K562 treated with DMSO at 1 percent for 4 hours (cell line): ENCODE results near the gene OR52N1. TPM values are rescaled to one million over a fixed set of nuclear protein-coding genes. Genes with fewer than 3 reads are reported as not detected.

ENCODE experiments used
- total RNA-seq: library from RNA; unstranded; fragments of 300-600 nt; gene quantifications from 2 replicates; pipeline ENCODE4 v1.2.3, GENCODE V29; 2022; ENCODE audit not compliant: insufficient read depth

Gene OR52N1
- not detected in 2 replicates for total RNA-seq

GRCh38 chr11:5791165-5791564 lies at the start of gene OR52N1:
TSS of gene OR52N1 (minus strand) at chr11:5791265. CDS start at chr11:5788816, 2,449 bp downstream.

GRCh38 chr11:5808500-5809121 lies 17.5 kb upstream of the OR52N1 start, which contains the start of gene OR52N2:
TSS of gene OR52N2 (plus strand) at chr11:5808924. CDS start at chr11:5820336, 11,412 bp downstream.

GRCh38 chr11:5783255-5783654 lies 7.8 kb downstream of the OR52N1 start, which contains the start of gene OR52N5:
TSS of gene OR52N5 (minus strand) at chr11:5783355. CDS start at chr11:5778634, 4,721 bp downstream.

GRCh38 chr11:5753943-5754342 lies 37.1 kb downstream of the OR52N1 start, which contains the start of gene OR52N4:
TSS of gene OR52N4 (plus strand) at chr11:5754243. CDS start at chr11:5754741, 498 bp downstream.

Other genes with a start within 250 kb of the OR52N1 start
- not detected in 2 replicates for gene OR52H1, start 242.7 kb downstream of the OR52N1 start, total RNA-seq
- not detected in 2 replicates for gene OR52B6, start 210.4 kb downstream of the OR52N1 start, total RNA-seq
- gene TRIM6, start 194.6 kb downstream of the OR52N1 start, total RNA-seq = 10.9 and 13.0 TPM in 2 replicates
- 2.0 and 3.1 TPM in 2 replicates for gene TRIM34, start 166.3 kb downstream of the OR52N1 start, total RNA-seq
- gene TRIM5, start 106.2 kb downstream of the OR52N1 start, total RNA-seq = 11.6 and 13.1 TPM in 2 replicates
- gene TRIM22, start 101.5 kb downstream of the OR52N1 start, total RNA-seq = 0.41 and 0.45 TPM in 2 replicates
- not detected in 2 replicates for gene OR56B1, start 54.8 kb downstream of the OR52N1 start, total RNA-seq
- not detected in 2 replicates for gene OR52N4, start 37.0 kb downstream of the OR52N1 start, total RNA-seq
- gene OR52N5, start 7.9 kb downstream of the OR52N1 start, total RNA-seq = not detected in 2 replicates
- not detected in 2 replicates for gene OR52N2, start 17.7 kb upstream of the OR52N1 start, total RNA-seq
- not detected in 2 replicates for gene OR52E6, start 50.6 kb upstream of the OR52N1 start, total RNA-seq
- gene OR52E8, start 66.4 kb upstream of the OR52N1 start, total RNA-seq = not detected in 2 replicates
- not detected in 2 replicates for gene OR52E4, start 89.4 kb upstream of the OR52N1 start, total RNA-seq
- gene OR52E5, start 101.9 kb upstream of the OR52N1 start, total RNA-seq = not detected in 2 replicates
- not detected in 2 replicates for gene OR56A3, start 151.0 kb upstream of the OR52N1 start, total RNA-seq
- gene OR56A5, start 177.2 kb upstream of the OR52N1 start, total RNA-seq = not detected in 2 replicates
- not detected in 2 replicates for gene OR52L1, start 195.7 kb upstream of the OR52N1 start, total RNA-seq
- not detected in 2 replicates for gene OR56A4, start 215.7 kb upstream of the OR52N1 start, total RNA-seq
- gene OR56A1, start 239.5 kb upstream of the OR52N1 start, total RNA-seq = not detected in 2 replicates